ENCODE measurements around the gene ANO8. TPM values are rescaled to one million over a fixed set of nuclear protein-coding genes. Genes with fewer than 3 reads are reported as not detected.
A peak's percentile ranks its signal among the peaks of the same experiment; 100 is the strongest.
"Not testable (repeated sequence)": the region's sequence is repeated elsewhere in the genome, so short reads cannot be mapped to it uniquely, and the experiment has no call there.

ANO8 gene
- total RNA-seq, 2 donors from 2014 or later, result 4.5 to 7.2 TPM

GRCh38 chr19:17307876-17308377 lies 26.7 kb downstream of the ANO8 start:
- no peak for ATAC-seq
- DNase-seq (ENCODE audit: low spot score in 2 of 2), result no peak
- H3K36me3 Mint-ChIP-seq, result peaks cover 6 to 16% of the 10 kb centered on the region in 2 donors
- no peaks in the 10 kb centered on the region for H3K9me3 Mint-ChIP-seq
- H3K27ac Mint-ChIP-seq, result peak overlapping the region; percentile 16 to 92

- H3K36me3 Mint-ChIP-seq, result peaks cover 6 to 12% of the 10 kb centered on the region in 2 donors
- peak overlapping the region; percentile 92 to 93 for H3K27ac Mint-ChIP-seq
- no peaks in the 10 kb centered on the region for H3K9me3 Mint-ChIP-seq
- no peak for ATAC-seq
- no peak for DNase-seq (ENCODE audit: low spot score in 2 of 2)
Measured at GRCh38 chr19:17306285-17306714, 28.4 kb downstream of the ANO8 start.

GRCh38 chr19:17305517-17306284 lies 29.0 kb downstream of the ANO8 start, which contains the start of gene MRPL34:
Gene MRPL34, plus strand, starts transcription at chr19:17305872. Its CDS starts 21 bp downstream, at chr19:17305893.
- peak; percentile 70 to 72 for ATAC-seq
- peak; percentile 91 to 99 for DNase-seq (ENCODE audit: low spot score in 2 of 2)
- Mint-ChIP-seq H3K36me3 (peaks cover 6 to 12% of the 10 kb centered on the region in 2 donors), H3K9me3 (no peaks in the 10 kb centered on the region), H3K27ac (peak within 1 kb of the TSS; percentile 92 to 93)

GRCh38 chr19:17305216-17305516 lies 29.5 kb downstream of the ANO8 start:
- no peak for ATAC-seq
- H3K27ac Mint-ChIP-seq, result peak overlapping the region in 1 of 2 donors; percentile 92

GRCh38 chr19:17304386-17305215 lies 30.1 kb downstream of the ANO8 start:
- peak overlapping the region in 1 of 2 donors; percentile 92 for H3K27ac Mint-ChIP-seq
- no peak for DNase-seq (ENCODE audit: low spot score in 2 of 2)
- no peak for ATAC-seq
- peaks cover 0 to 4% of the 10 kb centered on the region in 2 donors for H3K36me3 Mint-ChIP-seq
- no peaks in the 10 kb centered on the region for H3K9me3 Mint-ChIP-seq

More at GRCh38 chr19:17305216-17305516, 29.5 kb downstream of the ANO8 start:
- H3K36me3 Mint-ChIP-seq, result peaks cover 4 to 8% of the 10 kb centered on the region in 2 donors
- DNase-seq (ENCODE audit: low spot score in 2 of 2), result no peak
- H3K9me3 Mint-ChIP-seq, result no peaks in the 10 kb centered on the region

GRCh38 chr19:17303940-17304267 lies 30.8 kb downstream of the ANO8 start:
- DNase-seq (ENCODE audit: low spot score in 2 of 2), result no peak
- Mint-ChIP-seq H3K9me3 (no peaks in the 10 kb centered on the region), H3K27ac (peak overlapping the region; percentile 16 to 57)

GRCh38 chr19:17303167-17303939 lies 31.3 kb downstream of the ANO8 start, which contains the start of gene ABHD8:
Gene ABHD8, minus strand, starts transcription at chr19:17303425. Its CDS starts 1,809 bp downstream, at chr19:17301616.
- Mint-ChIP-seq H3K27ac (peak within 1 kb of the TSS; percentile 16 to 57), H3K36me3 (peaks cover 0 to 4% of the 10 kb centered on the region in 2 donors), H3K9me3 (no peaks in the 10 kb centered on the region)
- ATAC-seq, result peak; percentile 72 to 79
- DNase-seq (ENCODE audit: low spot score in 2 of 2), result peak; percentile 96 to 98

More at GRCh38 chr19:17303940-17304267, 30.8 kb downstream of the ANO8 start:
- ATAC-seq, result no peak
- peaks cover 0 to 4% of the 10 kb centered on the region in 2 donors for H3K36me3 Mint-ChIP-seq

- peak overlapping the region in 1 of 2 donors; percentile 16 for H3K27ac Mint-ChIP-seq
- peaks cover 0 to 4% of the 10 kb centered on the region in 2 donors for H3K36me3 Mint-ChIP-seq
- no peaks in the 10 kb centered on the region for H3K9me3 Mint-ChIP-seq
- ATAC-seq (no peak), DNase-seq (ENCODE audit: low spot score in 2 of 2) (no peak)
Measured at GRCh38 chr19:17302391-17303166, 32.1 kb downstream of the ANO8 start.

- no peak for ATAC-seq
- H3K27ac Mint-ChIP-seq, result peak overlapping the region in 1 of 2 donors; percentile 68
- no peaks in the 10 kb centered on the region for H3K9me3 Mint-ChIP-seq
Measured at GRCh38 chr19:17300992-17301619, 33.5 kb downstream of the ANO8 start.

GRCh38 chr19:17296976-17297375 lies 37.7 kb downstream of the ANO8 start:
- Mint-ChIP-seq H3K27ac (no peak overlapping the region), H3K36me3 (no peaks in the 10 kb centered on the region), H3K9me3 (no peaks in the 10 kb centered on the region)
- no peak for ATAC-seq
- DNase-seq (ENCODE audit: low spot score in 2 of 2), result no peak

More at GRCh38 chr19:17300992-17301619, 33.5 kb downstream of the ANO8 start:
- DNase-seq (ENCODE audit: low spot score in 2 of 2), result no peak
- H3K36me3 Mint-ChIP-seq, result peaks cover 0 to 1% of the 10 kb centered on the region in 2 donors

GRCh38 chr19:17296273-17296672 lies 38.4 kb downstream of the ANO8 start:
- Mint-ChIP-seq H3K27ac (no peak overlapping the region), H3K9me3 (no peaks in the 10 kb centered on the region), H3K36me3 (no peaks in the 10 kb centered on the region)
- DNase-seq (ENCODE audit: low spot score in 2 of 2) (no peak), ATAC-seq (peak in 1 of 2 donors; percentile 22)

- DNase-seq (ENCODE audit: low spot score in 2 of 2); H3K9me3 Mint-ChIP-seq; H3K27ac Mint-ChIP-seq; ATAC-seq; H3K36me3 Mint-ChIP-seq: not testable (repeated sequence)
Measured at GRCh38 chr19:17295551-17295950, 39.1 kb downstream of the ANO8 start.

- H3K36me3 Mint-ChIP-seq, result no peaks in the 10 kb centered on the region
- DNase-seq (ENCODE audit: low spot score in 2 of 2) (peak in 1 of 2 donors; percentile 80), ATAC-seq (no peak)
- no peak overlapping the region for H3K27ac Mint-ChIP-seq
- no peaks in the 10 kb centered on the region for H3K9me3 Mint-ChIP-seq
Measured at GRCh38 chr19:17294051-17294891, 40.4 kb downstream of the ANO8 start.

GRCh38 chr19:17293605-17294004 lies 41.0 kb downstream of the ANO8 start:
- H3K9me3 Mint-ChIP-seq, result no peaks in the 10 kb centered on the region
- DNase-seq (ENCODE audit: low spot score in 2 of 2) (no peak), ATAC-seq (no peak)
- no peaks in the 10 kb centered on the region for H3K36me3 Mint-ChIP-seq
- no peak overlapping the region for H3K27ac Mint-ChIP-seq
